ENCODE data around the gene SLC66A1. TPM values are rescaled to one million over a fixed set of nuclear protein-coding genes. Genes with fewer than 3 reads are reported as not detected.

SLC66A1 gene
- total and polyA plus RNA-seq, 9 of the 15 experiments (the other 6 are each of a cell fraction or from before 2014, with no cell fraction given): 1.2 to 40.8 (median 18.6) TPM

DNA sequence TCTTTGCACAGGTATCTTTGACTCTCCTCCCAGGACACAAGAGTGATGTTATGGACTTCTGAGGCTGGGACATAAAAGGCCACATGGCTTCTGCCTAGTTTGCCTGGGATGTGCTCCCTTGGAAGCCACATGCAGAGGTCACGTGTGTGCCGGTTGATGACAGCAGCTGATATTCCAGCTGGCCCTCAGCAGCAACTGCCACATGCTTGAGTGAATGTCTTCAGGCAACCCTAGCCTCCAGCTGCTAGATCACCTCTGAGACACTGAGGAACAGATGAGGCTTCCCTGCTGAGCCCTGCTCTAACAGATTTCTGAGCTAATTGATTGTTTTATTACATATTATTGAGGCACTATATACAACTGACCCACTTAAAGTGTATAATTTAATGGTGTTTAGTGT, 11.9 kb upstream of the SLC66A1 start (continued):
- TF ChIP-seq, protein P1, sequence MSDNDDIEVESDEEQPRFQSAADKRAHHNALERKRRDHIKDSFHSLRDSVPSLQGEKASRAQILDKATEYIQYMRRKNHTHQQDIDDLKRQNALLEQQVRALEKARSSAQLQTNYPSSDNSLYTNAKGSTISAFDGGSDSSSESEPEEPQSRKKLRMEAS (CRISPR knock-in tag; IDR thresholded peaks at IDR 0.05): peak; percentile 83
- TF ChIP-seq, protein P2, sequence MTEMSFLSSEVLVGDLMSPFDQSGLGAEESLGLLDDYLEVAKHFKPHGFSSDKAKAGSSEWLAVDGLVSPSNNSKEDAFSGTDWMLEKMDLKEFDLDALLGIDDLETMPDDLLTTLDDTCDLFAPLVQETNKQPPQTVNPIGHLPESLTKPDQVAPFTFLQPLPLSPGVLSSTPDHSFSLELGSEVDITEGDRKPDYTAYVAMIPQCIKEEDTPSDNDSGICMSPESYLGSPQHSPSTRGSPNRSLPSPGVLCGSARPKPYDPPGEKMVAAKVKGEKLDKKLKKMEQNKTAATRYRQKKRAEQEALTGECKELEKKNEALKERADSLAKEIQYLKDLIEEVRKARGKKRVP (CRISPR knock-in tag; IDR thresholded peaks at IDR 0.05): no peak
- TF ChIP-seq SOX6 (IDR thresholded peaks at IDR 0.05) (no peak), ZNF212 (CRISPR knock-in tag; IDR thresholded peaks at IDR 0.05) (no peak), ZC3H4 (CRISPR knock-in tag; IDR thresholded peaks at IDR 0.05; ENCODE audit: borderline replicate concordance) (no peak), MEF2D (tag; conservative IDR thresholded peaks at IDR 0.05; ENCODE audit: low read depth) (no peak), SPI1 (IDR thresholded peaks at IDR 0.05; ENCODE audit: borderline replicate concordance, low read depth, low read length) (no peak), FOXK1 (CRISPR knock-in tag; IDR thresholded peaks at IDR 0.05; ENCODE audit: borderline replicate concordance) (no peak), ZNF165 (CRISPR knock-in tag; IDR thresholded peaks at IDR 0.05; ENCODE audit: borderline replicate concordance) (no peak), ZFX (CRISPR knock-in tag; IDR thresholded peaks at IDR 0.05) (no peak), NBN (IDR thresholded peaks at IDR 0.05; ENCODE audit: low read depth) (no peak), DMBX1 (CRISPR knock-in tag; IDR thresholded peaks at IDR 0.05; ENCODE audit: borderline replicate concordance) (no peak), GABPB1 (CRISPR knock-in tag; IDR thresholded peaks at IDR 0.05) (no peak), SRSF9 (IDR thresholded peaks at IDR 0.05; ENCODE audit: borderline replicate concordance, low read depth, low read length) (no peak), RBFOX2 (IDR thresholded peaks at IDR 0.05; ENCODE audit: low read depth, low read length) (no peak), MYNN (IDR thresholded peaks at IDR 0.05) (peak; percentile 44; the same call in 1 of the 2 replicates), MYNN (CRISPR knock-in tag; IDR thresholded peaks at IDR 0.05) (no peak), MCM2 (IDR thresholded peaks at IDR 0.05; ENCODE audit: low read depth) (no peak), MTF1 (CRISPR knock-in tag; IDR thresholded peaks at IDR 0.05; ENCODE audit: borderline replicate concordance) (no peak), ETV6 (IDR thresholded peaks at IDR 0.05; ENCODE audit: borderline replicate concordance in 1 of 2, low read depth in 2 of 2, low read length in 1 of 2) (no peak), ETV6 (CRISPR knock-in tag; IDR thresholded peaks at IDR 0.05; ENCODE audit: borderline replicate concordance) (no peak), ZNF324 (CRISPR knock-in tag; IDR thresholded peaks at IDR 0.05) (no peak), ZNF780A (CRISPR knock-in tag; IDR thresholded peaks at IDR 0.05) (no peak), CREBBP (IDR thresholded peaks at IDR 0.05; ENCODE audit: low read depth, low read length) (no peak), HDAC3 (IDR thresholded peaks at IDR 0.05; ENCODE audit: borderline replicate concordance, partially characterized antibody) (no peak)
- TF ChIP-seq, protein P3, sequence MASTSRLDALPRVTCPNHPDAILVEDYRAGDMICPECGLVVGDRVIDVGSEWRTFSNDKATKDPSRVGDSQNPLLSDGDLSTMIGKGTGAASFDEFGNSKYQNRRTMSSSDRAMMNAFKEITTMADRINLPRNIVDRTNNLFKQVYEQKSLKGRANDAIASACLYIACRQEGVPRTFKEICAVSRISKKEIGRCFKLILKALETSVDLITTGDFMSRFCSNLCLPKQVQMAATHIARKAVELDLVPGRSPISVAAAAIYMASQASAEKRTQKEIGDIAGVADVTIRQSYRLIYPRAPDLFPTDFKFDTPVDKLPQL (IDR thresholded peaks at IDR 0.05; ENCODE audit: extremely low read depth, insufficient read length): no peak
- TF ChIP-seq, protein P4, sequence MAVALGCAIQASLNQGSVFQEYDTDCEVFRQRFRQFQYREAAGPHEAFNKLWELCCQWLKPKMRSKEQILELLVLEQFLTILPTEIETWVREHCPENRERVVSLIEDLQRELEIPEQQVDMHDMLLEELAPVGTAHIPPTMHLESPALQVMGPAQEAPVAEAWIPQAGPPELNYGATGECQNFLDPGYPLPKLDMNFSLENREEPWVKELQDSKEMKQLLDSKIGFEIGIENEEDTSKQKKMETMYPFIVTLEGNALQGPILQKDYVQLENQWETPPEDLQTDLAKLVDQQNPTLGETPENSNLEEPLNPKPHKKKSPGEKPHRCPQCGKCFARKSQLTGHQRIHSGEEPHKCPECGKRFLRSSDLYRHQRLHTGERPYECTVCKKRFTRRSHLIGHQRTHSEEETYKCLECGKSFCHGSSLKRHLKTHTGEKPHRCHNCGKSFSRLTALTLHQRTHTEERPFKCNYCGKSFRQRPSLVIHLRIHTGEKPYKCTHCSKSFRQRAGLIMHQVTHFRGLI (CRISPR knock-in tag; IDR thresholded peaks at IDR 0.05): no peak
- TF ChIP-seq, protein P5, sequence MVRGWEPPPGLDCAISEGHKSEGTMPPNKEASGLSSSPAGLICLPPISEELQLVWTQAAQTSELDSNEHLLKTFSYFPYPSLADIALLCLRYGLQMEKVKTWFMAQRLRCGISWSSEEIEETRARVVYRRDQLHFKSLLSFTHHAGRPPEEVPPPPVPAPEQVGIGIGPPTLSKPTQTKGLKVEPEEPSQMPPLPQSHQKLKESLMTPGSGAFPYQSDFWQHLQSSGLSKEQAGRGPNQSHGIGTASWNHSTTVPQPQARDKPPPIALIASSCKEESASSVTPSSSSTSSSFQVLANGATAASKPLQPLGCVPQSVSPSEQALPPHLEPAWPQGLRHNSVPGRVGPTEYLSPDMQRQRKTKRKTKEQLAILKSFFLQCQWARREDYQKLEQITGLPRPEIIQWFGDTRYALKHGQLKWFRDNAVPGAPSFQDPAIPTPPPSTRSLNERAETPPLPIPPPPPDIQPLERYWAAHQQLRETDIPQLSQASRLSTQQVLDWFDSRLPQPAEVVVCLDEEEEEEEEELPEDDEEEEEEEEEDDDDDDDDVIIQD (CRISPR knock-in tag; IDR thresholded peaks at IDR 0.05): no peak

Data from K562 (cell line).